GM20431 (cell line): Measurements from ENCODE around the gene SLC37A4.
"Not testable (repeated sequence)": the region's sequence is repeated elsewhere in the genome, so short reads cannot be mapped to it uniquely, and the experiment has no call there.

Experiments used
- in situ Hi-C: fragments of 300-500 bp; cut with MseI, MboI; formaldehyde crosslinking; loops from one replicate; pipeline ENCODE4 v1.15.0; 2020; ENCODE audit warnings: low sequenced_read_pairs; ENCODE audit not compliant: unreplicated experiment

The SLC37A4 gene

DNA sequence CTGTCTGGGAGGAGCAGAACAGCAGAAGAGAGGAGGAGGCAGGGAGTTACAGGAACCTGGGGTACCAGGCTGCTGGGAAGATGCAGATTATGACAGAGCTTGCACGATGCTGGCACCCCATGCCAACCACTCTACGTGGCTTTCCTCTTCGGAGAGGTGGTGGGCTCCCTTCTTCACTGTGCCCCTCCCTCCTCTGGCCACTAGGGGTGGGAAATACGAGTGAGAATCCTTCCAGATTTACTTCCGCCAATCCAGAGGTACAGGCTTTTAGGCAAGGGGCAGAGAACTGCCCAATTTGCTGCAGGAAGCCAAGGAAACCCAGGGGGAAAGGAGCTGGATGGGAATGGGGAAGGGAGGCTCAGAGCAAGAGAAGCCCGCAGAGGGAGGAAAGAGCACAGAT is 14.0 kb upstream of the SLC37A4 start:
- in situ Hi-C loops: no loop called here

DNA sequence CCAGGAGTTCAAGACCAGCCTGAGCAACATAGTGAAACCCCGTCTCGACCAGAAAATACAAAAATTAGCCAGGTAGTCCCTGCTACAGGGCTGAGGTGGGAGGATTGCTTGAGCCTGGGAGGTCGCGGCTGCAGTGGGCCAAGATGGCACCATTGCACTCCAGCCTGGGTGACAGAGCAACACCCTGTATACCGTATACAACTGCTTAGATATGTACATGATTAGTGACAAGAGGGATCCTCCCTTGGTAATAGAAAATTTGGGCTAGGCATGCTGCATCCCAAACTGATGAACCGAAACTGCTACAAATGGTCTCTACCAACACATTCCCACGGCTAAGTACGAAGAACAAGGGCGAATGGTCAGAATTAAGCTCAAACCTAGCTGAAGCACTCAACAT is 12.2 kb upstream of the SLC37A4 start:
- in situ Hi-C loops: no loop called here

DNA sequence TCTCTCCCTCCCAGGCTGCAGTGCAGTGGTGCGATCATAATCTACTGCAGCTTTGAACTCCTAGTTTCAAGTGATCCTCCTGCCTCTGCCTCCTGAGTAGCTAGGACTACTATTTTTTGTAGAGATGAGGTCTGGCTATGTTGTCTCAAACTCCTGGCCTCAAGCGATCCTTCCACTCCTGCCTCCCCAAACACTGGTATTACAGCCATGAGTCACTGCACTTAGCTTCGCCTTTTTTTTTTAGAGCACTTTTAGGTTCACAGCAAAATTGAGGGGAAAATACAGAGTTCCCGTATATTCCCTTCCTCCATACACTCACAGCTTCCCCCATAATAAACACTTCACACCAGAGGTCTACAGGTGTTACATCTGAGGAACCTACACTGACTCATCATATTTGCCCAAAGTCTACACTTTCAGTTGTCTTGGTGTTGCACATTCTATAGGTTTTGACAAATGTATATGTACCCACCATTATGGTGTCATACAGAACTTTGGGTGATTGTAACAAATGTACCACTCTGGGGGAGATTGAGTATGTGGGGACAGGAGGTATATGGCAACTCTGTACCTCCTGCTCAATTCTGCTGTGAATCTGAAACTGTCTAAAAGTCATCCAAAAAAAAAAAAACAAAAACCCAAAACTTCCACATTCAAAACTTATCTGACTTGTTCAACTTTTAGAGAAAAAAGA is 11.3 kb upstream of the SLC37A4 start:
- in situ Hi-C loops: no loop called here

DNA sequence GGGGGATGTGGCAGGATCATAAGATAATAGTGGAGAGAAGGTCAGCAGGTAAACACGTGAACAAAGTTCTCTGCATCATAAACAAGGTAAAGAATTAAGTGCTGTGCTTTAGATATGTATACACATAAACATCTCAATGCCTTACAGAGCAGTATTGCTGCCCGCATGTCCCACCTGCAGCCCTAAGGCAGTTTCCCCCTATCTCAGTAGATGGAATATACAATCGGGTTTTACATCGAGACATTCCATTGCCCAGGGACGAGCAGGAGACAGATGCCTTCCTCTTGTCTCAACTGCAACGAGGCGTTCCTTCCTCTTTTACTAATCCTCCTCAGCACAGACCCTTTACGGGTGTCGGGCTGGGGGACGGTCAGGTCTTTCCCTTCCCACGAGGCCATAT is 8.8 kb upstream of the SLC37A4 start:
- in situ Hi-C loops: not testable (repeated sequence)

DNA sequence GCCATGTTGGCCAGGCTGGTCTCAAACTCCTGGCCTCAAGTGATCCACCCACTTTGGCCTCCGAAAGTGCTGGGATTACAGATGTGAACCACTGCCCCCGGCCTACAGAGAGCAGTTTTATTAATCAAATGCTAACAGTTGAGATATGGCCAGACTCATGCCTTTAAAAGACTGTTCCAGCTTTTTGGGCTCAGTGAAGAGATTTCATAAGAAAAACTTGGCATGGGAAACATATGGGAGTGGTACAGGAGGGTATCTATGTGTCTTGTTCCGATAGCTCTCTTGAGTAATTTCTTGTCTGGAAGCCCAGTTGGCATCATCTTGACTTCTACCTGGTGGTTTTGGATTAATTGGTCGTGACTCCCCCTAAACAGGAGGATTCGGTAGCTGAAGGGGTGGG is 8.2 kb upstream of the SLC37A4 start:
- in situ Hi-C loops: no loop called here

DNA sequence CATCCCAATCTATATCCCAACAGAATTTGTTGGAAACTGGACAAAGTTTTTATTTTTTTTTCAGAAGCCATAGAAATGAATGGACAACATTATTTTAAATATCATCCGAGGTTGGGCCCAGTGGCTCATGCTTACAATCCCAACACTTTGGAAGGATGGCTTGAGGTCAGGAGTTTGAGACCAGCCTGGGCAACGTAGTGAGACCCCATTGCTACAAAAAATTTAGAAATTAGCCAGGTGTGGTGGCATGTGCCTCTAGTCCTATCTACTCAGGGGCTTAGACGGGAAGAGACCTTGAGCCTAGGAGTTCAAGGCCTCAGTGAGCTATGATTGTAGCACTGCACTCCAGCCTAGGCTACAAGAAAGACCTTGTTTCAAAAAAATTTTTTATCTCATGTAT is 4.1 kb upstream of the SLC37A4 start:
- in situ Hi-C loops: no loop called here

DNA sequence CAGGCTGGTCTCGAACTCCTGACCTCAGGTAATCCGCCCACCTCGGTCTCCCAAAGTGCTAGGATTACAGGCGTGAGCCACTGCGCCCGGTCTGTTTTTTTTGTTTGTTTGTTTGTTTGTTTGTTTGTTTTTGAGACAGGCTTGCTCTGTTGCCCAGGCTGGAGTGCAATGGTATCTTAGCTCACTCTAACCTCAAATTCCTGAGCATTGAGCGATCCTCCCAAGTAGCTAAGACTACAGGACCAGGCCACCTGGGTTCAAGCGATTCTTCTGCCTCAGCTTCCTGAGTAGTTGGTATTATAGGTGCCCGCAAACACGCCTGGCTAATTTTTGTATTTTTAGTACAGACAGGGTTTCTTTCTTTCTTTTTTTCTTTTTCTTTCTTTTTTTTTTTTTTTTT is 2.7 kb upstream of the SLC37A4 start:
- in situ Hi-C loops: not testable (repeated sequence)

DNA sequence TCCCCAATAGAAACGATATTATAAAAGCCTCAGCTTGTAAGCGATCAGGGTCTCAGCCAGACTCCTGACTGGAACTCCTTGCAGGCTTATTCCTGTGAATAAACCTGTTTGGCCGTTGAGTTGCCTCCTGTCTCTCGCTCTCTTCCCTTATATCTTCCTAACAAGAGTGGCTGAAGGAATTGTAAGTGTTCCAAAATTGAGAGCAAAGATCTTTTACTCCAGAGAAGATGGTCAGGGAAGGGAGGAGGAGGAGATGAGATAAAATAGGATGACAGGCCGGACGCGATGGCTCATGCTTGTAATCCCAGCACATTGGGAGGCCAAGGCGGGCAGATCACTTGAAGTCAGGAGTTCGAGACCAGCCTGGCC is 1.2 kb upstream of the SLC37A4 start:
- in situ Hi-C loops: no loop called here

DNA sequence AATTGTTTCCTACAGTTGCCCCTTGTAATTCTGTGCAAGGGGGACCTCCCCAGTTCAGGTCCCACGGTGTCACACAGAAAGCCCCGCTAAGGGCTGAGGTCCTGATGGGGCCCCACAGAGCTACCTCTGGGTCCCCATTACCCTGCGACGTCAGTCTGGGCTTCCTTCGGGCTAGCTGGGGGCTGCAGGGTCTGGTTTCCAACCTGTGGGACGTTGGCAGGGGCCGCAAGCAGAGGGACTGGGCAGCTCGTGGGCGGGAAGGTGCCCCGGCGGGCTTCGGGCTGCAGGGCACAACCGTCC is 698 bp downstream of the SLC37A4 start:
- in situ Hi-C loops: no loop called here

DNA sequence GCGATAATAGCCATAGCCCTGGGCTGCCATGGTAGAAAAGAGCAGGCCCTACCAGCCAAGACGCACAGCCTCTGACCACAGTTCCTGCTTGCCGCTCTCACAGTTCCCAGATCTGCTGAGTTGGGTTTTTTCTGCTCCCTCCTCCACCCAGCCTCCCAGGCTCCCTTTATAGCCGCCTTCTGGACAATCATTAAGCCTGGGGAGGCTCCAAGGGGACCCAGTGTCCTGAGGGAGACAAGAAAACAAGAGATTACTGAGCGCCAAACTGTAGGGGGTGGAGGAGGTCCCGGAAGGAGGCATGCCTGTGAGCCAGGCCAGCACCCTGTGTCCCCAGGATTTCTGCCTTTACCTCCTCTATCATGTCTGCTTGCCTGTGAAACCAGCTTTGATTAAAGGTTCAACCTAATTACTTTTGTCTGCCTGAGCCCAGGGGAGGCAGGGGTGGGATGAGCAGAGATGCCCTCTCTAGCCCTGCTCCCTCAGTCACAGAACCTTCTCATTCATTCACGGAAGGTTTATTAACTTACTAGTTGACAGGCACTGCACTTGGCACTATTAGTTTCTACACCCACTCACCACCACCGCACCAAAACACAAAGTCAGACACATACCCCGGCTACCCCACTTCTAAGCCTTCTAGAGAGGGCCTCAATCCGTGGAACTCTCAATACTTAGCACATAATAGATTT is 1.2 kb downstream of the SLC37A4 start:
- in situ Hi-C loops: no loop called here

DNA sequence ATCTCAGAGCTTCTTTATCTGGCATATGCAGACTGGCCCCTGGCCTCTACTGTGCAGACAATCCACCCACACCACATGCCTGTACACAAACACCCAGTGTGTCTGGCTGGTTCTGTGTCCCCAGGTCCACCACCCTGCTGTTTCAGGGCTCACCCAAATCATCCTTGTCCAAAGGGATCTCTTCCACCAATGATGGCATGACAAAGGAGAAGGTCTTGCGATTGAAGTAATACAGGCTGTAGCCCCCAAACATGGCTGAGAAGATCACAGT is 1.7 kb downstream of the SLC37A4 start:
- in situ Hi-C loops: no loop called here

DNA sequence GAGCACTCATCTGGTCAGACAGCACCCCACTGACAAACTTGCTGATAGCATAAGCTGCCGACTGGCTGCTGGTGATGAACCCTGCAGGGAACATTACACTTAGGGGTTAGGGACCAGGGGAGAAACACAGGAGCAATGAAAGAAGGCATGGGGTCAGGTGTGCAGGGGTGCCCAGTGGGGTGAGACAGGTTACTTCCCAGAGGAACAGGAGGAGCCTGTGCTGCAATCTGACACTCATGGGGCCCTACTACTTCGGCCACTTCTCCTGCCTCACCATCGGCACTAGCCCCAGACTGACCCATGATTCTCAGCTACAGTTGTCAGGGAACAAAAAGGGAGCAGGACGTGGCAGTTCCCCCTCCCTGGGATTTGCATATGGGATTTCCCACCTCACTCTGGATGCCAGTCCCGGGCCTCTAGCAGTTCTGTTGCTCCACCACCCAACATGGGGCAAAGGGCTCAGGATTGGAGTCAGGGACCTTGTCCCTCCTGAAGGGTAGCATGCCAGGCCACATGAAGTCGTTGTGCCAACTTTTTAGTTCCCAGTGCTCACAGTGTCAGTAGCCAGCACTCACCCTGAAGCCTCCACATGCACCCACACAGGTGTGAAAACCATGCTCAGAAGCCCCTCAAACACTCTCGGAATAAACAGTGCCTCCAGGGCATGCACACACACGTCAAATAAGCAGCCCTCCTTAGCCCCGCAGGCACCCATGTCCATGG is 2.2 kb downstream of the SLC37A4 start:
- in situ Hi-C loops: no loop called here

DNA sequence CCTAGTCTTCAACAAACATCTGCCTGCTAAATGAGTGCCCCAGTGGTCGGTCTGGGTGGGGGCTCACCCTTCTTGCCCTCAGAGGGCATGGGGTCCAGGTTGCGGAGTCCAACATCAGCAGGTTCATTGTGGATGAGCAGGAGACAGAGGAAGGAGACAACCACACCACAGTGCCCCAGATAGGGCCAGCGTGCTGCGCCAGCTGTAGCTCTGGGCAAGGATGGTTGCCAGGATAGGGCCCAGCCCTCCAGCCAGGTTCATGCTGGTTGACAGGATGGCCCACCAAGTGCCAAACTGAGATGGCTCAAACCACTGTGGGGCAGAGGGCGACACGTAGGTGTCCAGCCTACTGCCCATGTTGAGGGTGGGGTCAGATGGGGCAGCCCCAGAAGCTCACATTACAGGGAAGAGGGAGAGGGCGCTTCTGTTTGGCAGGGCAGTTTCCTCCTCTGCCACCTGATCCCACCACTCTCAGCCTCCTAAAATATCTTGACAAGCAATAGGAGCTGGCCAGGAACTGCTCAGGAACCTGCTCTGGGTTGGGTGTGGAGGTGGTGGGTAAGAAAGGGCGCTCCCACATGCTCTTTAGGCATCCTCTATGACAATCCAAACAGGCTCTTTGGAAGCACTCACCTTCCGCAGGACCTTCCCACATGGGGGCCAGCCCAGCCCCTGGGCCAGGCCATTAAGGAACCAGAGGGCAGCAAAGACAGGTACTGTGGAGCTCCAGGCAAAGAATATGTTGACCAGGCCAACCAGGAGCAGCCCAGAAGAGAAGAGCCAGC is 2.9 kb downstream of the SLC37A4 start:
- in situ Hi-C loops: no loop called here

DNA sequence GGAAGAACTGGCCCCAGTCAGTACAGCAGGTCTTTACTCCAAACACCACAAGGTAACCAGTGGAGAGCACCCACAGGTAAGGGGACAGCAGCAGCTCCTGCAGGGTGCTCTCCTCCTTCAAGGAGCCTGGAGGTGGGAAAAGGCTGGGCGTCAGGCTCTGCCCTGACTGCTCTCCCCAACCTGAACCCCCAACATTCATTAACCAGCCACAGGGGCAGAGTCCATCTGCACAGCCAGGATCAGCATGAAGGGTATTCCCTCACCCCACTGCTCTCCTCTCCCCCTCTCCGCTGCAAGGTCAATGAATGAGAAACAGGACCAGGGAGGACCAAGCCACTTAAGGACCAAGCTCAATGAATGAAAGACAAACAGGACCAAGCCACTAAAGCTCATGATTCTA is 3.7 kb downstream of the SLC37A4 start:
- in situ Hi-C loops: no loop called here

DNA sequence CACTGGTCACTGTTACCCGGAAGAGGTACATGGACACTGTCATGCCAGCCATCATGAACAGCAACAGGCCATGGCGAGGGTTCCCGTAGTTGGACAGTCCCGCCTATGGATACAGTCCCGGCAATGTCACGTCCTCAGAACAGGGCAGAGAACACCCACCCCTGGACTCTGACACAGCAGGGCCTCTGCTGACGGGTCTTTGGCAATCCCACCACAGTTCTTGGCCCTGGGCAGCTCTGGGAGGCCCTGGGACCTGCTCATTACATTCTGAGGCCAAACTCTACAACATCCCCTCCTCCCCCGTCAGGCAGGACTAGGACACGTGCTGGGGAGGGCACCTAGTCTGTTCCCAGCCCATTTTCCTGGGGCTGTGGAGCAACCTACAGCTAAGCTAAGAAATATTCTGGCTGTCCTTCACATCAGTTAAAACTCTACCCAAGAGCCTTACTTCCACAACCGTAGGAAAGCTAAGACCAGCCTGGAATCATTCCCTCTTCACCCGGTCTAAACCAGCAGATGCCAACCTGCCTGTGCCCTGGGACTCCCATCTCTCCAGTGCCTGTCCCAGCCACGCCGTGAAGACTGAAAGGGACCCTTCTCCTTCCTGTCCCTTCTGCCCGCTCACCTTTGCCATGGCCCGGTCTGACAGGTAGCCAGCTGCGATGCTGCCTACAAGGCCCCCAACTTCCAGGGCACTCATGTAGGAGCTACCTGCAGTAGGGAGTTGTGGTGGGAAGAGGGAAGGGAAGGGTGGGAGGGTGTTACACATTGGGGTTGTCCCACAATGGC is 4.5 kb downstream of the SLC37A4 start:
- in situ Hi-C loops: no loop called here

DNA sequence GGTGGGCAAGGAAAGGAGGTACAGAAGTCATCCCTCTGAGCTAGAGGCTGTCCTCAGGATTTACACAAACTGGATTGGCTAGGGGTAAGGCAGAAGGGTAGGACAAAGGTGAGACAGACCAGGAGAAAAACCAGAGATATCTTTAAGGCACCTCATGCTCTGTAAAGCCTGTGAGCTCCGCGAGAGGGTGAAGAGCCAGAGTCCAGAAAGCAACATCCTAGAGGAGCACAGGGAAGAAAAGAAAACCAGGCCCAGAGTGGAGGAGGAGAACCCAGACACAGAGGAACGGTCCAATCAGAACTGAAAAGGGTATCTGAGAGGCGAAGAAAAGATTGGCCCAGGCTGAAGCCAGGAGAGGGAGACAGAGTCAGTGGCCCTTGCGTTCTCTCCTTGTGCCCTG is 5.1 kb downstream of the SLC37A4 start:
- in situ Hi-C loops: no loop called here

DNA sequence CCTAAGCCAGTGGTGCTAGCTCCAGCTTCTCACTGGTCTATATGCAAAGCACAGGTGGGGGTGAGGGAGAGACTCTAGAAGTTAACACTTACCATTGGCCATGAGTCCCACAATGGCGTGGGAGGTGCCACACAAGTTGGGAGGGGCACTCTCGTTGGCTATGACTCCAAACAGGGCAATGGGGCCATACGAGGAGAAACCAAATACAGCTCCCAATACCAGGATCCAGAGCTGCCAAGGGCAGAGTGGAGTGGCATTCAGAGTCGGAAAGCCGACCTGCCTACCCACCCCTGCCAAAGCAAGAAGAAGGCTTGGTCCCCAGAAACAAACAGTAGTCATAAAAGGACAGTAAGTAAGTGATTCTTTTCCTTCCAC is 5.6 kb downstream of the SLC37A4 start:
- in situ Hi-C loops: no loop called here

DNA sequence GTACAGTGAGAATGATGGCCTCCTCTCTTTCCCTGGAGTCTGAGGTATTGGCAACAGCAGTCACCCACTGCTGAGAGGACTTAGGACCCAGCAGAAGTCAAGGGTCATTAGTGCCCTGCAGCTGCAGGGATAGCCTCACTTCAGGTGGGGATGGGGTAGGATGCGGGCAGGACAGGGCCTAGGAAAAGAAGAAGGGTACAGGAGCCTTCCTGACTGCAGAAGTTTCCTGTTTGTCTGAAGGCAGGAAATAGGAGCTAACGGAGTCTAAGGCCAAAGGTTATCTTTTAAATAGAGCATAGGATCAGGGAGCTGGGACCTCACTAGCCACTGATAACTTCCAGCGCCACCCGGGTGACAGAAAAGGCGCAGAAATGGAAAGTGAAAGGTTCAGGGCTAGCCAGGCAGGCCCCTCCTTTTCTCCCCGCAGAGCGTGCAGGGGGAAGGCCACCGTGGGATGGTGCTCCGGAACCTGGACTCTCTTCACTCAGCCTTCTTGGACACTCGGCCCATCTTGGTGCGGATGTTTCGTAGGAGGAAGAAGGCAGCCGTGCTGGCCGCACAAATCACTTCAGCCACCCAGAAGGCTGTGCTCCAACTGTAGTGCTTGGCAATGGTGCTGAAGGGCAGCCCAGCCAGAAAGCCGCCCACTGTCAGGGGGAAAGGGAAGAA is 6.1 kb downstream of the SLC37A4 start:
- in situ Hi-C loops: no loop called here

DNA sequence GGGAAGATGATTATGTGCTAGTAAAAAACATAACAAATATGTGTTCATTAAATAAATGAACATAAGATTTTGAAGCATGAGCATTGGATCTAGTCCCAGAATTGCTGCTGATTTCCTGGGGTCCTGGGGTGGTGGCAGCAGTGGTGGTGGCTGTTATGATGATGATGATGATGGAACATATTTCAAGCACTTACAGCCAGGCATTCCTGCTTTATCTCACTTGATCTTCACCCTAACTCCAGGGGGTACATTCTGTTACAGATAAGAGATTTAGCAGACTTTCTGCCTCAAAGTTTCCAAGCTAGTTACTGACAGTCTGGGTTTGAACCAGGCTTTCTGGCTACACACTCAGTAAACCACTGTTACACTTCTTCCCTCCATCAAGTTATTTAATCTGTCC is 6.9 kb downstream of the SLC37A4 start:
- in situ Hi-C loops: no loop called here

DNA sequence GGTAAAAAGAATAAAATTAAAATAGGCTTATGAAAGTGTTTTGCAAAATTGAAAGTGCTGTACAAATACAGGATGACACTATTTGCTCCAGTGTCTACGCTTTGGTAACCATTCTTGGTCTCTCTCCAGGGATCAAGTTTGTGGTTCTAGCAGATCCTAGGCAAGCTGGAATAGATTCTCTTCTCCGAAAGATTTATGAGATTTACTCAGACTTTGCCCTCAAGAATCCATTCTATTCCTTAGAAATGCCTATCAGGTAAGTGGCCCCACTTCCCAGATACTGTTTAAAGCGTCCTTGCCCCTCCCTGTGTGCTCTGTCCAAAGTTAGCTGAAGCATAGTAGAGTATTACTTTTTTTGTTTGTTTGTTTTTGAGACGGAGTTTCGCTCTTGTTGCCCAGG is 9.0 kb downstream of the SLC37A4 start:
- in situ Hi-C loops: no loop called here
